Measurements from ENCODE around the gene CLN6. TPM values are rescaled to one million over a fixed set of nuclear protein-coding genes. Genes with fewer than 3 reads are reported as not detected.
A peak's percentile ranks its signal among the peaks of the same experiment; 100 is the strongest.

The CLN6 gene
- total and polyA plus RNA-seq, 9 of the 15 experiments (the other 6 are each of a cell fraction or from before 2014, with no cell fraction given) = 0.71 to 53.3 (median 39.3) TPM

- TF ChIP-seq CCAR2 (IDR thresholded peaks at IDR 0.05; ENCODE audit: low read depth, low read length) = no peak
- TF ChIP-seq ILF3 (IDR thresholded peaks at IDR 0.05; ENCODE audit: borderline replicate concordance) = no peak
- no peak for TF ChIP-seq ZNF133 (CRISPR knock-in tag; IDR thresholded peaks at IDR 0.05)
- no peak for TF ChIP-seq ELF1 (tag; IDR thresholded peaks at IDR 0.05)
- TF ChIP-seq EP300 (IDR thresholded peaks at IDR 0.05; ENCODE audit: low read length) = no peak
- no peak for TF ChIP-seq RBM34 (IDR thresholded peaks at IDR 0.05; ENCODE audit: borderline replicate concordance, insufficient read depth, low read length)
- no peak for TF ChIP-seq SAFB2 (IDR thresholded peaks at IDR 0.05; ENCODE audit: borderline replicate concordance, low read depth, low read length, severe bottlenecking)
- TF ChIP-seq CREB5 (CRISPR knock-in tag; IDR thresholded peaks at IDR 0.05) = no peak
- in situ Hi-C loops (cut with MboI) (no loop called here), intact Hi-C loops (cut with micrococcal nuclease) (loop anchor here (5.0 kb wide), 1 partner anchor 348 kb away; no protein-coding TSS in a partner anchor)
- Histone ChIP-seq H3K9ac (ENCODE audit: insufficient read depth in 1 of 2, low read depth in 2 of 2, low read length in 2 of 2) (peak overlapping the region in 1 of 2 experiments; percentile 74; a peak in 2 of 4 replicates), H3K79me2 (ENCODE audit: control insufficient read depth, insufficient read depth, low read length) (peaks cover 30% of the 10 kb centered on the region), H3K4me3 (no peak overlapping the region), H3K9me3 (replicated peaks; ENCODE audit: control insufficient read depth, insufficient read depth, low read depth, low read length) (no peaks in the 10 kb centered on the region), H3K9me1 (ENCODE audit: control insufficient read depth, insufficient read depth, low read length) (peaks cover 3% of the 10 kb centered on the region), H3K4me1 (replicated peaks in 1 of 2; ENCODE audit: control insufficient read depth in 2 of 2, insufficient read depth in 2 of 2, low read length in 2 of 2) (peaks cover 14 to 48% of the 10 kb centered on the region in 2 experiments), H2AFZ (ENCODE audit: low read depth, low read length) (no peak overlapping the region), H3K27me3 (ENCODE audit: control insufficient read depth in 2 of 2, insufficient read depth in 2 of 2, low read length in 2 of 2) (no peaks in the 10 kb centered on the region), H4K20me1 (replicated peaks; ENCODE audit: control insufficient read depth, insufficient read depth, low read length) (peaks cover 20% of the 10 kb centered on the region; the same call in 1 of the 2 replicates), H3K4me2 (ENCODE audit: insufficient read depth, low read length) (no peak overlapping the region), H3K27ac (ENCODE audit: extremely low read depth, low read depth, low read length) (no peak overlapping the region), H3K36me3 (ENCODE audit: control insufficient read depth, insufficient read depth, low read length) (peaks cover 82% of the 10 kb centered on the region; the same call in 2 of the 3 replicates)
- no TSS peak for BruUV-seq (replicated peaks)
- FAIRE-seq = no peak
- ChIA-PET CTCF (ENCODE audit: low intra/inter-chr PET ratio) (interaction anchor here (1.7 kb wide), 1 partner anchor 347 kb away, joined by 4 read pairs; no protein-coding TSS in a partner anchor), POLR2A (interaction anchor here (0.9 kb wide), 1 partner anchor 13 kb away, joined by 3 read pairs; no protein-coding TSS in a partner anchor)
- 89% methylated on average over 11 of the region's 13 CpGs for WGBS (ENCODE audit: insufficient coverage, low coverage, missing lambda C conversion rate)
- no peak for ATAC-seq
- DNase-seq (ENCODE audit: extremely low read depth in 1 of 4, low spot score in 3 of 4) = no peak
Measured at GRCh38 chr15:68209735-68210408, 19.7 kb downstream of the CLN6 start.
